BJ (cell line): ENCODE results near the gene SLIT1. TPM values are rescaled to one million over a fixed set of nuclear protein-coding genes. Genes with fewer than 3 reads are reported as not detected.

Experiments used
- CTCF ChIA-PET: fragments of 350-600 bp; formaldehyde crosslinking; extraction: SDS; loops from one replicate; lab custom pipeline; 2021; ENCODE audit warnings: antibody characterized with exemption, inconsistent platforms; lab: Yijun Ruan, JAX
- POLR2A ChIA-PET: fragments of 300-600 bp; sonication (Branson Sonifier 250); formaldehyde crosslinking; extraction: SDS; loops from one replicate; lab custom pipeline; 2021; ENCODE audit warnings: antibody characterized with exemption; lab: Charles Lee
- DNase-seq: peaks from one replicate; pipeline ENCODE4 v3.0.0-alpha.2; 2011; ENCODE audit warnings: low read depth
- H3K27me3 ChIP-seq: 2 replicates; pipeline ENCODE4 v1.6.0; 2011; ENCODE audit warnings: low read length; ENCODE audit not compliant: control insufficient read depth, insufficient read depth
- H3K36me3 ChIP-seq: 2 replicates; pipeline ENCODE4 v1.5.1; 2011; ENCODE audit warnings: low read length; ENCODE audit not compliant: control insufficient read depth, insufficient read depth
- H3K4me3 ChIP-seq: 2 replicates; pipeline ENCODE4 v1.5.1; 2011; ENCODE audit warnings: low read depth, mild to moderate bottlenecking, control low read depth, low read length
- CTCF ChIP-seq: IDR thresholded peaks from 2 replicates; pipeline ENCODE4 v1.5.1; 2011; ENCODE audit warnings: low read depth, mild to moderate bottlenecking, control low read depth, inconsistent platforms, low read length, moderate library complexity; ENCODE audit not compliant: insufficient read depth
- polyA plus RNA-seq: library from polyadenylated mRNA; depleted of rRNA; stranded (reverse); fragments of >200 nt; gene quantifications from 2 replicates; pipeline ENCODE4 v1.2.3, GENCODE V29; 2011

SLIT1 gene
- polyA plus RNA-seq, 1 experiment: 0.02 TPM

DNA sequence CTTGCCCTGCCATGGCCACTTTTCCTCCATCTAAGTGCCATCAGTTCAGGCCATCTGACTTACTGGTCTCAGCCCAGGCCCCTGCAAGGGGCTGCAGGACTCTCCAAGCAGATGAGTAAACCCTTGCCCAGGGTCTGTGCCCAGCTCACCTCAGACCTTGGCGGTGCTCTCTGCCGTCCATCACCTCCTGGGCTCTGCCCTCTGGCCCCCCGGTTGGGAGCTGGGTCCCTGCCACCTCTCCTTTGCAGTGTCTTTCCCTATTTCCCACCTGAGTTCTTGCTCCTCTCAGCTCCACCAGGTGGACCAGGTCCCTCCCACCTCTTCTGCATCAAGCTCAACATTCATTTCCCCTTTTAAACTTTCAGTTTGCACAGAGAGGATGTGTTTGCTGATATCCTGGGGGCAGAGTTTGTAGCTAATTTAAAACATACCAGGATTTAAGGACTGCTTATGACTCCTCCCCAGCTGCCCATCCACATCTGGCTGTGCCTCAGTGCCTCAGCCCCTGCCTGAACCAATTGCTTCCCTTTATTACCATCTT is 135.5 kb downstream of the SLIT1 start:
- Histone ChIP-seq H3K36me3 (no peaks in the 10 kb centered on the region), H3K27me3 (peaks cover 11% of the 10 kb centered on the region), H3K4me3 (no peak overlapping the region)
- TF ChIP-seq CTCF: no peak
- POLR2A ChIA-PET: no interaction called here
- DNase-seq: no peak
- CTCF ChIA-PET: interaction anchor here (0.6 to 1.4 kb wide), 3 partner anchors 13 to 359 kb away, joined by 3 to 4 read pairs (median 3); no protein-coding TSS in a partner anchor

DNA sequence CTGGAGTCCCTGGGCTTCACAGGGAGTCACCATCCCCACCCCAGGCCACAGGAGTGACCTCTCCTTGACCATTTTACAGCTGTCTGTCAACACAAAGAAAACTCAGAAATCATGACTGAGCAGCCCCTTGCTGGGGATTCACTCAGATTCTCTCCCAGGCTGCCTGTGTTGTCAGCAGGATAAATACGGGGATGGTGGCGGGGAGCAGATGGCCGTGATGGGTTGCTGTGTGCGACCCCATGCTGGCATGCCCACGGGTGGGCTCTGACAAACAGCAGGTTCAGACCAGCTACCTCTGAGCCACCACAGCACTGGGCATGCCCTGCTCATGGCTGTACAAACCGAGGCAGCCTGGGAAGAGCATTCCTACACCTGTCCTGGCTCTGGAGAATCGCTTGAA is 136.1 kb downstream of the SLIT1 start:
- H3K36me3 ChIP-seq: no peaks in the 10 kb centered on the region
- CTCF ChIA-PET: interaction anchor here (1.0 to 1.4 kb wide), 2 partner anchors 12 to 13 kb away, joined by 3 to 4 read pairs; no protein-coding TSS in a partner anchor
- H3K27me3 ChIP-seq: peaks cover 11% of the 10 kb centered on the region
- no peak overlapping the region for H3K4me3 ChIP-seq
- POLR2A ChIA-PET: no interaction called here
- TF ChIP-seq CTCF: no peak
- DNase-seq: no peak

DNA sequence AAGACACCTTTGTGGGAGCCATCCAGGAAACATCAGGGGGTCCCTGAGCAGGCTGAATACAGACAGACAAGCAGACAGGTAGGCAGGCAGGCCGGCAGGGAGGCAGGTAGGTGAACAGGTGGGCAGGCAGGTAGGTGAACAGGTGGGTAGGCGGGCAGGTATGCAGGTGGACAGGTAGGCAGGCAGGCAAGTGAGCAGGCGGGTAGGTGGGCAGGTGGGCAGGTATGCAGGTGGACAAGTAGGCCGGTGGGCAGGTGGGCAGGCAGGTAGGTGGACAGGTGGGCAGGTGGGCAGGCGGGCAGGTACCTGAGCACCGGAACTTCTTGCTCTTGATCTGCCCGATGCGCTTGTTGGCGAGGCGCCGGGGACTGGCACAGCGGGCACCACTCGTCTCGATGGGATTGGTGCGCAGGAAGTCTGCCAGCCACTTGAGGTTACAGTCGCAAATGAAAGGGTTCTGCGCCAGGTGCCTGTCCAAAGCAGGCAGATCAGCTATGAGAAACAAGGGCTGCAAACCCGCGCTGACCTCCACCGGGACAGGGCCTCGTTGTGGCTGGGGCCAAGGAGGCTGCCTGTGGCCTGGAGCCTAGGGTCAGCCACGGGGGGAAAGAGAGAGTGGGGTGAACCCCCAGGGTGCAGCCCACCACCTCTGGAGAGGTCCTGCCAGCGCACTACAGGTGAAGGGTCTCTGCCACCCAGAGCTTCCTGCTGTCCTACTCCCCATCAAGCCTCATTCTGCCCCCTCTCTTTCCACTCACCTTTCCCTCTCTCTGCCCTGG is 136.9 kb downstream of the SLIT1 start:
- Histone ChIP-seq H3K4me3 (no peak overlapping the region), H3K27me3 (peaks cover 11% of the 10 kb centered on the region), H3K36me3 (no peaks in the 10 kb centered on the region)
- no peak for DNase-seq
- CTCF ChIA-PET: interaction anchor here (1.6 kb wide), 1 partner anchor 12 kb away, joined by 7 read pairs; no protein-coding TSS in a partner anchor
- POLR2A ChIA-PET: no interaction called here
- no peak for TF ChIP-seq CTCF

GRCh38 chr10:97047788-97048187 is 138.0 kb downstream of the SLIT1 start:
- TF ChIP-seq CTCF: no peak
- Histone ChIP-seq H3K36me3 (no peaks in the 10 kb centered on the region), H3K4me3 (no peak overlapping the region), H3K27me3 (peaks cover 9% of the 10 kb centered on the region)
- DNase-seq: no peak
- POLR2A ChIA-PET: no interaction called here
- CTCF ChIA-PET: interaction anchor here (1.6 kb wide), 1 partner anchor 11 kb away, joined by 7 read pairs; no protein-coding TSS in a partner anchor

DNA sequence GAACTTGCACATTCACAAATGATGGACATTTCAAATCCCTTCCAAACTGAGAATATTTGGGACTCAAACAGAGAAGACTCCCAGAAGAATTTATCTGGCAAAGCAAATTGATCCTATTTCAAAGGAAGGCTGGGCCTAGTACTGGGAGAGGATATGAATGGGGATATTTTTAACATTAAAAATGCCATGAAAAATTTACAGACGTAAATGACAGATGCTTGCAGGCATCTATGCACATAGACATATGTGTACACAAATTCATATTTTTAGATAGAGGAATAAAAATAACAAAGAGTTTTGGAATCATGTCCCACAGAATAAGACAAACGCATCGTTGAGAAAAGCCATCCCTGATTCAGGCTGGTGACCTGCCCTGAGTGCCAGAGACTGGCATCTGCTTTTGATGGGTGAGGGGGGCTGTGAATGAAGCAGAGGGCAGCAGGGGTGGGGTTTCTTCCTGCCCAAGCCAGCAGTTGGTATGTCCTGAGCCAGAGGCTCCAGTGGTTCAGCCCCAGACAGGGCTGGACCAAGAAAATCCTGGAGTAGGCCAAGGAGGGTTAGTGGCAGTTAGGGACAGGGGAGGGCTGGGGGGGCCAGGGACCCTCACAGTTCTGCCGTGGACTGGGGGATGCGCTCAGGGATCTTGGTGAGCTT is 138.5 kb downstream of the SLIT1 start:
- Histone ChIP-seq H3K4me3 (no peak overlapping the region), H3K36me3 (no peaks in the 10 kb centered on the region), H3K27me3 (peaks cover 9% of the 10 kb centered on the region)
- no peak for DNase-seq
- no peak for TF ChIP-seq CTCF
- CTCF ChIA-PET: interaction anchor here (1.6 kb wide), 2 partner anchors 10 kb away, joined by 7 to 14 read pairs; no protein-coding TSS in a partner anchor
- POLR2A ChIA-PET: no interaction called here
